Smooth muscle cell (in vitro differentiated cells): ENCODE measurements around the gene VWA1. TPM values are rescaled to one million over a fixed set of nuclear protein-coding genes. Genes with fewer than 3 reads are reported as not detected.

Experiments
- DNase-seq: peaks from one replicate; lab custom pipeline; 2025; ENCODE audit not compliant: unreplicated experiment; lab: John Stamatoyannopoulos, UW
- H2AFZ ChIP-seq: fragments of 200-600 bp; sonication (generic); 2 replicates; pipeline ENCODE4 v1.6.0; 2016; ENCODE audit warnings: antibody characterized with exemption, low read depth, mild to moderate bottlenecking
- H3F3A ChIP-seq: fragments of 200-600 bp; sonication (generic); 2 replicates; pipeline ENCODE4 v1.6.0; 2017; ENCODE audit warnings: antibody characterized with exemption, low read depth
- H3K27ac ChIP-seq: fragments of 200-600 bp; sonication (generic); 2 replicates; pipeline ENCODE4 v1.5.1; 2016; ENCODE audit warnings: low read depth, mild to moderate bottlenecking
- H3K27me3 ChIP-seq: fragments of 200-600 bp; sonication (generic); 2 replicates; pipeline ENCODE4 v1.6.1; 2016; ENCODE audit warnings: low read depth, mild to moderate bottlenecking
- H3K36me3 ChIP-seq: fragments of 200-600 bp; sonication (generic); 2 replicates; pipeline ENCODE4 v1.5.1; 2016; ENCODE audit warnings: low read depth
- H3K4me1 ChIP-seq: fragments of 200-600 bp; sonication (generic); 2 replicates; pipeline ENCODE4 v1.5.1; 2016; ENCODE audit warnings: low read depth
- H3K4me2 ChIP-seq: fragments of 200-600 bp; sonication (generic); 2 replicates; pipeline ENCODE4 v1.6.0; 2016; ENCODE audit warnings: mild to moderate bottlenecking
- H3K4me3 ChIP-seq: fragments of 200-600 bp; sonication (generic); 2 replicates; pipeline ENCODE4 v1.5.1; 2016; ENCODE audit warnings: mild to moderate bottlenecking
- H3K79me2 ChIP-seq: fragments of 200-600 bp; sonication (generic); 2 replicates; pipeline ENCODE4 v1.6.0; 2016; ENCODE audit warnings: low read depth, mild to moderate bottlenecking
- H3K9ac ChIP-seq: fragments of 200-600 bp; sonication (generic); 2 replicates; pipeline ENCODE4 v1.6.0; 2016; ENCODE audit warnings: low read depth
- H3K9me3 ChIP-seq: fragments of 200-600 bp; sonication (generic); replicated peaks from 2 replicates; pipeline ENCODE4 v1.5.1; 2016; ENCODE audit warnings: low read depth
- H4K20me1 ChIP-seq: fragments of 200-600 bp; sonication (generic); 2 replicates; pipeline ENCODE4 v1.6.0; 2016; ENCODE audit warnings: low read depth
- WGBS: methylation state at CpG from one replicate; pipeline ENCODE4 v1.1.7; 2016; ENCODE audit warnings: low lambda C conversion rate; 5-methylcytosine and 5-hydroxymethylcytosine counted together
- polyA plus RNA-seq: library from polyadenylated mRNA; unstranded; fragments of >200 nt; fragmentation: Nextera tagmentation; extraction: Ambion mirVana; gene quantifications from 2 replicates; pipeline ENCODE4 v1.2.1, GENCODE V29; 2016
- total RNA-seq: library from RNA; depleted of rRNA; stranded (reverse); fragments of >200 nt; gene quantifications from 2 replicates; pipeline ENCODE4 v1.2.3, GENCODE V29; 2014
- TF ChIP-seq, protein P1 (sequence below): fragments of 200-600 bp; sonication (generic); IDR thresholded peaks from 2 replicates; pipeline ENCODE4 v1.5.1; 2017; ENCODE audit warnings: borderline replicate concordance, mild to moderate bottlenecking, antibody characterized with exemption; ENCODE audit not compliant: insufficient read depth, poor library complexity, severe bottlenecking

Gene VWA1, protein sequence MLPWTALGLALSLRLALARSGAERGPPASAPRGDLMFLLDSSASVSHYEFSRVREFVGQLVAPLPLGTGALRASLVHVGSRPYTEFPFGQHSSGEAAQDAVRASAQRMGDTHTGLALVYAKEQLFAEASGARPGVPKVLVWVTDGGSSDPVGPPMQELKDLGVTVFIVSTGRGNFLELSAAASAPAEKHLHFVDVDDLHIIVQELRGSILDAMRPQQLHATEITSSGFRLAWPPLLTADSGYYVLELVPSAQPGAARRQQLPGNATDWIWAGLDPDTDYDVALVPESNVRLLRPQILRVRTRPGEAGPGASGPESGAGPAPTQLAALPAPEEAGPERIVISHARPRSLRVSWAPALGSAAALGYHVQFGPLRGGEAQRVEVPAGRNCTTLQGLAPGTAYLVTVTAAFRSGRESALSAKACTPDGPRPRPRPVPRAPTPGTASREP
- total RNA-seq: 25.1 and 29.5 TPM in 2 replicates
- 79.2 and 156 TPM in 2 replicates for polyA plus RNA-seq

DNA sequence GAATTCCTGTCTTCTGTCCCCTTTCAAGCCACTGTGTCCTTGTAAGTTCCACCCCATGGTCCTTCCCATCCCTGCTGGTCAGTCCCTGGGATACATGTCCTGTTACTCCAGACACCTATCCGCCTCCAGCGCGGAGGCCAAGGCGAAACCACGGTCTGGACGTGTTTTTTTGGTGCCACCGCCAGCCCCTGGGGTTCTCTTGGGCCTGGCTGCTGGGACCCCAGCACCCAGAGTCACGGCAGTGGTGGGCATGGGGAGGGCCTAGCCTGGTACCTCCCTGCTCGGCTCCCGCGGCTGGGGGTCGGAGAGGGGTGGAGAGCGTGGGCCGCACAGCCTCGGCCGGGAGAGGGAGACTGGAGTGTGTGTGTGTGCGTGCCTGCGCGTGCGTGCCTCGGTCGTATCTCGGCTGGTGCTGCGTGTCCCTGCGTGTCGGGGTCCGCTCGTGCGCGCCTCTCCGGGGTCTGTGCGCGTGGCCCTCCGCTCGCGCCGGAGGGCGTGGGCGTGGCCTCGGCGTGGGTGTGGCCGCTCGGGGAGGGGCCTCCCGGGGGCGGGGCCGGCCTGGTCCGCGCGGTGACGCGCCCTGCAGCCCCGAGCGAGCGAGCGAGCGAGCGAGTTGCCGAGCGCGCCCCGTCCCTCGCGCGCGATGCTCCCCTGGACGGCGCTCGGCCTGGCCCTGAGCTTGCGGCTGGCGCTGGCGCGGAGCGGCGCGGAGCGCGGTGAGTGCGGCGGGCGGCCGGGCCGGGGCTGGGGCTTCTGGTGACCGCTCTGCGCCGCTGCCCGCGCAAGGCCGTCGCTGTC is at the start of gene VWA1:
Gene VWA1 (plus strand): TSS at position 585 of the 798 bp plus-strand sequence. CDS start 59 bp downstream, at position 644.
- peak; percentile 51 for DNase-seq
- Histone ChIP-seq H3K4me2 (peak within 1 kb of the TSS; percentile 97), H3K4me3 (peak within 1 kb of the TSS; percentile 59), H3K9ac (peak within 1 kb of the TSS; percentile 62), H4K20me1 (peaks cover 26% of the 10 kb centered on the region), H3K9me3 (no peaks in the 10 kb centered on the region), H2AFZ (no peak within 1 kb of the TSS), H3K27me3 (no peaks in the 10 kb centered on the region), H3K4me1 (peaks cover 58% of the 10 kb centered on the region), H3F3A (peaks cover 18% of the 10 kb centered on the region), H3K27ac (peak within 1 kb of the TSS; percentile 89), H3K36me3 (no peaks in the 10 kb centered on the region), H3K79me2 (peaks cover 16% of the 10 kb centered on the region)
- WGBS: 10% methylated on average over 51 of the region's 89 CpGs
- TF ChIP-seq, protein P1, sequence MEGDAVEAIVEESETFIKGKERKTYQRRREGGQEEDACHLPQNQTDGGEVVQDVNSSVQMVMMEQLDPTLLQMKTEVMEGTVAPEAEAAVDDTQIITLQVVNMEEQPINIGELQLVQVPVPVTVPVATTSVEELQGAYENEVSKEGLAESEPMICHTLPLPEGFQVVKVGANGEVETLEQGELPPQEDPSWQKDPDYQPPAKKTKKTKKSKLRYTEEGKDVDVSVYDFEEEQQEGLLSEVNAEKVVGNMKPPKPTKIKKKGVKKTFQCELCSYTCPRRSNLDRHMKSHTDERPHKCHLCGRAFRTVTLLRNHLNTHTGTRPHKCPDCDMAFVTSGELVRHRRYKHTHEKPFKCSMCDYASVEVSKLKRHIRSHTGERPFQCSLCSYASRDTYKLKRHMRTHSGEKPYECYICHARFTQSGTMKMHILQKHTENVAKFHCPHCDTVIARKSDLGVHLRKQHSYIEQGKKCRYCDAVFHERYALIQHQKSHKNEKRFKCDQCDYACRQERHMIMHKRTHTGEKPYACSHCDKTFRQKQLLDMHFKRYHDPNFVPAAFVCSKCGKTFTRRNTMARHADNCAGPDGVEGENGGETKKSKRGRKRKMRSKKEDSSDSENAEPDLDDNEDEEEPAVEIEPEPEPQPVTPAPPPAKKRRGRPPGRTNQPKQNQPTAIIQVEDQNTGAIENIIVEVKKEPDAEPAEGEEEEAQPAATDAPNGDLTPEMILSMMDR: no peak

DNA sequence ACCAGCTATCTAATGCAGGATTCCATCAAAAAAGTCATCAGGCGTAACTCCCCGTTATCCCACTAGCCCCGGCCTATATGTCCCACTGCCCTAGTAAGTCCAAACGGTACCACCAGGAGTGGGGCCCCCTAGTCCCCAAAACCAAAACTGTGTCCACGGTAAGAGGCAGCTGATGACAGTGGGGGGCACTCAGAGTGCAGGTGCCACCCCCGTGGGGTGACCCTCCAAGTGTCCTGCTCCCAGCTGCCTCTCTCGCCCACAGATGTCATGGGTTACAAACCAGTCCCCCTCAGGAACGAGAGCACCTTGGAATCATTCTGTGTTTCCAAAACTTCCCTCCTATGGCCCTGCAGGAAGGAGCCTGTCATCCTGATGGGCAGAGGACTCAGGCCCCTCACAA is 49.6 kb upstream of the VWA1 start:
- Histone ChIP-seq H2AFZ (no peak overlapping the region), H4K20me1 (peaks cover 5% of the 10 kb centered on the region), H3K79me2 (peaks cover 7% of the 10 kb centered on the region), H3K9me3 (no peaks in the 10 kb centered on the region), H3K27me3 (no peaks in the 10 kb centered on the region), H3F3A (no peaks in the 10 kb centered on the region), H3K27ac (no peak overlapping the region), H3K4me3 (no peak overlapping the region), H3K4me2 (no peak overlapping the region), H3K4me1 (no peaks in the 10 kb centered on the region), H3K36me3 (peaks cover 11% of the 10 kb centered on the region), H3K9ac (no peak overlapping the region)
- WGBS: 98% methylated on average over 8 of the region's 8 CpGs
- no peak for DNase-seq
- TF ChIP-seq, protein P1: no peak

DNA sequence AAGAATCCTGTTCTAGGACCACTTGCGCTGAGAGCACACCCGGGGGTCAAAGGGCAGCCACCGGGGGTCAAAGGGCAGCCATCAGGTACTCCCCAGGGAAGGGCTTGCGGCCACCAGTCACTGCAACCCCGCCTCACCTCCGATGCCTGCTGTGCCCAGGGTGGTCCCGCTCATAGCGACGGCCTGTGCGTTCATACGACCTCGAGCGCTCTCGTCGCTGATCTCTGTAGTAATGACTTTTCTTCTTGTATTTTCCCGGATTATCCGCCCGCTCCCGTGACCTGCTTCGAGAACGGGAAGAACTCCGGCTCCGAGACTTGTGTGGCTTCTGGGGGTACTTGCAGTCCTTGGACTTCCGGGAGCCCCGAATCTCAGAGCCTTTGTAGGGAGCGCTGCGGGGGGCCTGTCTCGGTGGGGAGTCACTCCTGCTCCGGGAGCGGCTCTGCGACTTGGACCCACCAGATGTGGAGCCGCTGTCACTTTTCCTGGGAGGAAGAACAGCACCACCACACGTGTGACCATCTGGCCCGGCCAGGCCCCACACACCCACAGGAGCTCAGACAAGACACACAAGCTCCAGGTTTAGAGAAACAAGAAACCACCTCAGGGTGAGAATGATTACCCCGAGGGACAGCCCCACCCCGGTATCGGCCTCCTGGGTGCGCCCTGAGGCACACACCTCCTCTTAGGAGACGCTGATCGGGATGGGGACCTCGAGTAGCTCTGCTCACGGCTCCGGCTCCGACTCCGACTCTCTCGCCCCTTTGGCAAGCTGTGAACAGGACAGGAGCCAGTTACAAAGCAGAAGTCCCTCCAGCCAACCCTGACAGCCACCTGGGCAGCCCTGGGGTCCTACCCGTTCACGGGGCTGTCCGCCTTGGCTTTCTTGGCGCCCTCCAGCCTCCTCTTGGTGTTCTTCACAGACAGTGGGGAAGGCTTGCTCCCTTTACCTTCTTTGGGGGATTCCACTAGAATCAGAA is 48.1 kb upstream of the VWA1 start:
- Histone ChIP-seq H3K27me3 (no peaks in the 10 kb centered on the region), H3K4me3 (no peak overlapping the region), H3K4me2 (no peak overlapping the region), H3K9me3 (no peaks in the 10 kb centered on the region), H4K20me1 (peaks cover 11% of the 10 kb centered on the region), H3F3A (no peaks in the 10 kb centered on the region), H2AFZ (no peak overlapping the region), H3K9ac (no peak overlapping the region), H3K4me1 (no peaks in the 10 kb centered on the region), H3K36me3 (peaks cover 25% of the 10 kb centered on the region), H3K27ac (no peak overlapping the region), H3K79me2 (peaks cover 12% of the 10 kb centered on the region)
- TF ChIP-seq, protein P1: no peak
- no peak for DNase-seq
- 96% methylated on average over 50 of the region's 50 CpGs for WGBS
